GM10847 (cell line): ENCODE results near the gene OSCP1.
A peak's percentile ranks its signal among the peaks of the same experiment; 100 is the strongest.

Source experiments
- POLR2A ChIP-seq: IDR thresholded peaks from 2 replicates; pipeline ENCODE4 v1.6.1; 2011; ENCODE audit not compliant: insufficient read length; ENCODE audit errors: extremely low read depth

The OSCP1 gene

GRCh38 chr1:36385410-36386264, 64.6 kb downstream of the OSCP1 start, which contains the start of gene STK40:
TSS of gene STK40 (minus strand) at chr1:36385924. CDS start at chr1:36361332, 24,592 bp downstream.
- peak; percentile 50 for TF ChIP-seq POLR2A

GRCh38 chr1:36384542-36385409, 65.5 kb downstream of the OSCP1 start:
- TF ChIP-seq POLR2A = no peak

- TF ChIP-seq POLR2A = no peak
Measured at GRCh38 chr1:36383240-36383639, 67.0 kb downstream of the OSCP1 start.

- TF ChIP-seq POLR2A = no peak
Measured at GRCh38 chr1:36382669-36383068, 67.6 kb downstream of the OSCP1 start.

GRCh38 chr1:36382231-36382630, 68.0 kb downstream of the OSCP1 start:
- TF ChIP-seq POLR2A = no peak

GRCh38 chr1:36381405-36381804, 68.8 kb downstream of the OSCP1 start:
- no peak for TF ChIP-seq POLR2A

- no peak for TF ChIP-seq POLR2A
Measured at GRCh38 chr1:36380782-36381181, 69.5 kb downstream of the OSCP1 start.

- TF ChIP-seq POLR2A = no peak
Measured at GRCh38 chr1:36380143-36380619, 70.1 kb downstream of the OSCP1 start.

- no peak for TF ChIP-seq POLR2A
Measured at GRCh38 chr1:36377791-36378492, 72.3 kb downstream of the OSCP1 start.

- no peak for TF ChIP-seq POLR2A
Measured at GRCh38 chr1:36372617-36373016, 77.6 kb downstream of the OSCP1 start.

GRCh38 chr1:36369061-36369861, 81.0 kb downstream of the OSCP1 start:
- TF ChIP-seq POLR2A = no peak
